H1 (cell line): ENCODE measurements around the gene ZNF501. TPM values are rescaled to one million over a fixed set of nuclear protein-coding genes. Genes with fewer than 3 reads are reported as not detected.
A peak's percentile ranks its signal among the peaks of the same experiment; 100 is the strongest.

Experiments
- CTCF ChIA-PET: fragments of 300-600 bp; sonication (Branson Sonifier 250); formaldehyde crosslinking; loops from one replicate; lab custom pipeline; 2021; ENCODE audit not compliant: partially characterized antibody; lab: Charles Lee
- POLR2A ChIA-PET: fragments of 300-600 bp; sonication (Branson Sonifier 250); formaldehyde crosslinking; loops from one replicate; lab custom pipeline; 2021; ENCODE audit warnings: inconsistent platforms; ENCODE audit not compliant: partially characterized antibody; lab: Charles Lee
- DNase-seq, 2 experiments: peaks; one replicate each; pipeline versions ENCODE4 v3.0.0 to v3.0.0-alpha.2; 2010 to 2022; ENCODE audit warnings: low spot score in 2 of 2, low read depth in 1 of 2, mixed read lengths in 1 of 2
- FAIRE-seq: peaks from 2 replicates; lab custom pipeline; 2011; peaks lifted over from hg19 to GRCh38; lab: Jason Lieb, UNC
- H2AFZ ChIP-seq: 2 replicates; pipeline ENCODE4 v1.8.1; 2012; ENCODE audit warnings: low read length, inconsistent platforms
- H2AK5ac ChIP-seq: 2 replicates; pipeline ENCODE4 v1.6.1; 2013; ENCODE audit warnings: low read depth, low read length
- H2BK120ac ChIP-seq: replicated peaks from 2 replicates; pipeline ENCODE3; 2013; ENCODE audit warnings: low read depth, low read length, inconsistent platforms
- H2BK12ac ChIP-seq: 2 replicates; pipeline ENCODE4 v1.6.1; 2013; ENCODE audit warnings: low read depth, low read length
- H2BK15ac ChIP-seq: 2 replicates; pipeline ENCODE4 v1.6.1; 2013; ENCODE audit warnings: low read length
- H2BK20ac ChIP-seq: 2 replicates; pipeline ENCODE4 v1.6.1; 2013; ENCODE audit warnings: low read length
- H2BK5ac ChIP-seq: 2 replicates; pipeline ENCODE4 v1.6.1; 2013; ENCODE audit warnings: low read depth, low read length
- H3K14ac ChIP-seq: 2 replicates; pipeline ENCODE4 v1.6.1; 2013; ENCODE audit warnings: inconsistent platforms; ENCODE audit not compliant: insufficient read length
- H3K18ac ChIP-seq: 2 replicates; pipeline ENCODE4 v1.6.1; 2013; ENCODE audit warnings: low read length; ENCODE audit errors: extremely low read depth
- H3K23ac ChIP-seq: 2 replicates; pipeline ENCODE4 v1.6.1; 2013; ENCODE audit warnings: inconsistent platforms; ENCODE audit not compliant: insufficient read length
- H3K23me2 ChIP-seq: 2 replicates; pipeline ENCODE4 v1.6.1; 2013; ENCODE audit warnings: low read depth, low read length
- H3K27ac ChIP-seq: 2 replicates; pipeline ENCODE4 v1.6.1; 2011; ENCODE audit warnings: low read depth, low read length, inconsistent platforms
- H3K27me3 ChIP-seq, 4 experiments: replicated peaks in 1 of 4; 1 replicate in 1 of 4; 2 replicates in 3 of 4; pipeline versions ENCODE4 v1.6.1 to v1.8.1; 2011 to 2013; ENCODE audit warnings: low read length in 3 of 4, mild to moderate bottlenecking in 3 of 4, inconsistent platforms in 2 of 4, mixed read lengths in 2 of 4, moderate library complexity in 1 of 4; ENCODE audit not compliant: control insufficient read depth in 3 of 4, insufficient read depth in 3 of 4; ENCODE audit errors: extremely low read depth in 1 of 4
- H3K36me3 ChIP-seq, 4 experiments: 2 replicates each; pipeline versions ENCODE4 v1.6.1 to v1.8.1; 2011 to 2013; ENCODE audit warnings: mild to moderate bottlenecking in 4 of 4, low read length in 3 of 4, moderate library complexity in 2 of 4, control low read depth in 1 of 4, inconsistent platforms in 1 of 4; ENCODE audit not compliant: insufficient read depth in 4 of 4, control insufficient read depth in 2 of 4
- H3K4ac ChIP-seq: replicated peaks from 2 replicates; pipeline ENCODE3; 2013; ENCODE audit warnings: low read length, low read depth, mixed read lengths, inconsistent platforms; ENCODE audit not compliant: insufficient read length
- H3K4me1 ChIP-seq, 4 experiments: replicated peaks in 1 of 4; 1 replicate in 1 of 4; 2 replicates in 3 of 4; pipeline versions ENCODE4 v1.6.1 to v1.8.1; 2011 to 2013; ENCODE audit warnings: low read length in 3 of 4, inconsistent platforms in 2 of 4, mixed read lengths in 1 of 4; ENCODE audit not compliant: insufficient read depth in 4 of 4, control insufficient read depth in 3 of 4
- H3K4me2 ChIP-seq, 2 experiments: 2 replicates each; pipeline versions ENCODE4 v1.6.1 to v1.8.1; 2011 to 2013; ENCODE audit warnings: low read depth in 2 of 2, low read length in 2 of 2, control low read depth in 1 of 2, inconsistent platforms in 1 of 2, mild to moderate bottlenecking in 1 of 2; ENCODE audit not compliant: insufficient read depth in 1 of 2
- H3K4me3 ChIP-seq, 4 experiments: fragments of 200-600, 300-600 bp in 1 of 4; sonication (generic), shearing (Covaris generic), sonication (Bioruptor Twin) in 1 of 4; 2 replicates each; pipeline versions ENCODE4 v1.5.1 to v1.8.1; 2011 to 2016; ENCODE audit warnings: low read length in 4 of 4, low read depth in 3 of 4, control low read depth in 2 of 4, inconsistent platforms in 2 of 4, mild to moderate bottlenecking in 2 of 4, mixed read lengths in 1 of 4, moderate library complexity in 1 of 4; ENCODE audit not compliant: insufficient read depth in 2 of 4; ENCODE audit errors: extremely low read depth in 1 of 4
- H3K56ac ChIP-seq: replicated peaks from 2 replicates; pipeline ENCODE3; 2013; ENCODE audit warnings: low read depth, mild to moderate bottlenecking, mixed read lengths, low read length, inconsistent platforms; ENCODE audit not compliant: insufficient read length
- H3K79me1 ChIP-seq: 2 replicates; pipeline ENCODE4 v1.6.1; 2013; ENCODE audit warnings: low read depth, low read length, control low read depth
- H3K79me2 ChIP-seq, 2 experiments: 2 replicates each; pipeline versions ENCODE4 v1.6.1 to v1.8.1; 2012 to 2013; ENCODE audit warnings: low read length in 2 of 2, mild to moderate bottlenecking in 2 of 2, inconsistent platforms in 1 of 2; ENCODE audit not compliant: insufficient read depth in 2 of 2, control insufficient read depth in 1 of 2
- H3K9ac ChIP-seq, 4 experiments: replicated peaks in 1 of 4; 1 replicate in 1 of 4; 2 replicates in 3 of 4; pipeline versions ENCODE4 v1.6.1 to v1.8.1; 2011 to 2013; ENCODE audit warnings: low read depth in 3 of 4, low read length in 3 of 4, control low read depth in 2 of 4, mild to moderate bottlenecking in 2 of 4, moderate library complexity in 2 of 4, inconsistent platforms in 1 of 4; ENCODE audit errors: extremely low read depth in 1 of 4
- H3K9me3 ChIP-seq, 2 experiments: 2 replicates each; pipeline versions ENCODE4 v1.6.1 to v1.8.1; 2012 to 2013; ENCODE audit warnings: mild to moderate bottlenecking in 2 of 2, moderate library complexity in 2 of 2, control low read depth in 1 of 2, inconsistent platforms in 1 of 2, low read depth in 1 of 2, low read length in 1 of 2, mixed read lengths in 1 of 2; ENCODE audit not compliant: insufficient read depth in 2 of 2
- H4K20me1 ChIP-seq, 2 experiments: replicated peaks in 1 of 2; 2 replicates each; pipeline versions ENCODE3 to v1.8.1; 2011 to 2013; ENCODE audit warnings: inconsistent platforms in 2 of 2, low read length in 2 of 2, mild to moderate bottlenecking in 1 of 2; ENCODE audit not compliant: insufficient read depth in 2 of 2, control insufficient read depth in 1 of 2
- H4K5ac ChIP-seq: 2 replicates; pipeline ENCODE4 v1.6.1; 2013; ENCODE audit warnings: low read length, low read depth, mixed read lengths, inconsistent platforms; ENCODE audit not compliant: insufficient read length
- H4K8ac ChIP-seq: 2 replicates; pipeline ENCODE4 v1.8.0; 2013; ENCODE audit warnings: mild to moderate bottlenecking, moderate library complexity, low read length, inconsistent platforms; ENCODE audit not compliant: insufficient read depth; ENCODE audit errors: extremely low read depth
- H4K91ac ChIP-seq: replicated peaks from 2 replicates; pipeline ENCODE3; 2013; ENCODE audit warnings: low read length, mixed read lengths, inconsistent platforms; ENCODE audit not compliant: insufficient read length
- CEBPB ChIP-seq: IDR thresholded peaks from 2 replicates; pipeline ENCODE4 v1.6.1; 2012; ENCODE audit warnings: low read depth, low read length
- SAP30 ChIP-seq: fragments of 300-600 bp; sonication (generic); IDR thresholded peaks from 2 replicates; pipeline ENCODE4 v1.7.1; 2012; ENCODE audit warnings: low read length, moderate library complexity, mild to moderate bottlenecking, inconsistent platforms; ENCODE audit not compliant: insufficient read depth, insufficient replicate concordance
- SIN3A ChIP-seq, 2 experiments: IDR thresholded peaks in 1 of 2; conservative IDR thresholded peaks in 1 of 2; 2 replicates each; pipeline ENCODE4 v1.6.1; 2011 to 2012; ENCODE audit warnings: low read length in 2 of 2, improper control_type of control experiment in 1 of 2, low read depth in 1 of 2, mild to moderate bottlenecking in 1 of 2
- SUZ12 ChIP-seq: fragments of 200-600 bp; sonication (generic); IDR thresholded peaks from 2 replicates; pipeline ENCODE4 v1.6.1; 2012; ENCODE audit warnings: mild to moderate bottlenecking, inconsistent platforms, low read length, moderate library complexity, mixed read lengths
- TAF1 ChIP-seq: IDR thresholded peaks from 2 replicates; pipeline ENCODE4 v1.6.1; 2011; ENCODE audit warnings: mild to moderate bottlenecking, low read depth, low read length
- TBP ChIP-seq: IDR thresholded peaks from 2 replicates; pipeline ENCODE4 v1.6.1; 2011; ENCODE audit warnings: low read depth, low read length, improper control_type of control experiment
- TCF12 ChIP-seq: IDR thresholded peaks from 2 replicates; pipeline ENCODE4 v1.6.1; 2011; ENCODE audit warnings: low read depth, mild to moderate bottlenecking, low read length
- USF2 ChIP-seq: IDR thresholded peaks from 2 replicates; pipeline ENCODE4 v1.6.1; 2011; ENCODE audit warnings: low read length, improper control_type of control experiment
- WGBS, 2 experiments: shearing (Covaris generic) in 1 of 2; methylation state at CpG; one replicate each; pipeline versions ENCODE4 v1.1.6 to v1.1.7; 2013 to 2015; ENCODE audit warnings: low lambda C conversion rate in 2 of 2, mixed read lengths in 2 of 2, inconsistent platforms in 1 of 2, low coverage in 1 of 2, missing lambda C conversion rate in 1 of 2; ENCODE audit not compliant: insufficient replicate concordance in 2 of 2, insufficient coverage in 1 of 2, insufficient read length in 1 of 2; ENCODE audit errors: extremely low coverage in 1 of 2, missing lambda C conversion rate in 1 of 2; 5-methylcytosine and 5-hydroxymethylcytosine counted together
- long read RNA-seq, 2 experiments: library from RNA in 1 of 2; library from capped mRNA in 1 of 2; stranded (forward); transcript quantifications; one replicate each; pipeline ENCODE4 v2.0.0, GENCODE V29; 2021; ENCODE audit warnings: inconsistent platforms in 1 of 2
- polyA minus RNA-seq, 3 experiments: library from RNA; depleted of rRNA, polyadenylated mRNA; stranded (reverse); fragments of >200 nt; gene quantifications; 1 replicate in 2 of 3; 2 replicates in 1 of 3; pipeline ENCODE4 v1.2.3, GENCODE V29; 2011
- polyA plus RNA-seq, 7 experiments: library from polyadenylated mRNA; depleted of rRNA in 3 of 7; stranded (reverse) in 5 of 7; unstranded in 2 of 7; fragments of >200 nt in 5 of 7; fragments of 200-250 nt in 2 of 7; gene quantifications; 1 replicate in 5 of 7; 2 replicates in 1 of 7; 4 replicates in 1 of 7; pipeline versions ENCODE4 v1.2.1 to v1.2.3, GENCODE V29; 2011 to 2013; ENCODE audit warnings: missing spikeins in 2 of 7, mixed read lengths in 2 of 7
- total RNA-seq: library from RNA; stranded (reverse); fragmentation: NEBNext Ultra II Directional; extraction: Animal tissue kit (Norgen Biotek cat#: 25700); gene quantifications from 2 replicates; pipeline ENCODE4 v1.2.1, GENCODE V29; 2021

ZNF501 gene
- total RNA-seq = 5.3 and 6.4 TPM in 2 replicates
- polyA plus RNA-seq (2011; rRNA removed) = 1.4 and 1.6 TPM in 2 replicates
- 3.5 TPM for polyA plus RNA-seq (2011; cell fraction: cytosol; rRNA removed)
- 2.3 TPM for polyA plus RNA-seq (2011; cell fraction: nucleus; rRNA removed)
- polyA plus RNA-seq (2012, experiment 1 of 2) = 3.0 to 5.3 TPM (median 3.8 TPM) in 4 replicates
- polyA plus RNA-seq (2012, experiment 2 of 2) = 1.6 TPM
- polyA plus RNA-seq (2013, experiment 1 of 2) = 2.5 TPM
- 2.5 TPM for polyA plus RNA-seq (2013, experiment 2 of 2)
- 5.5 and 7.9 TPM in 2 replicates for polyA minus RNA-seq (2011; rRNA and poly(A)+ RNA removed)
- 8.1 TPM for polyA minus RNA-seq (2011; cell fraction: cytosol; rRNA and poly(A)+ RNA removed)
- polyA minus RNA-seq (2011; cell fraction: nucleus; rRNA and poly(A)+ RNA removed) = 10.2 TPM
- long read RNA-seq, experiment 1, partial matches to known transcripts = 0 of 1 reads
- long read RNA-seq, experiment 1, other reads (novel, unspliced or antisense) = 0 of 1 reads
- long read RNA-seq, experiment 2, partial matches to known transcripts = 0 of 1 reads
- long read RNA-seq, experiment 2, other reads (novel, unspliced or antisense) = 1 of 1 reads

GRCh38 chr3:44729384-44729910 is at the start of gene ZNF501:
TSS of gene ZNF501 (plus strand) at chr3:44729635. CDS start at chr3:44734422, 4,787 bp downstream.
- peak within 1 kb of the TSS; percentile 64 to 86 for H3K4me2 ChIP-seq
- no peaks in the 10 kb centered on the region for H3K79me2 ChIP-seq
- peak within 1 kb of the TSS; percentile 85; the same call in 1 of the 2 replicates for H2BK12ac ChIP-seq
- DNase-seq (peak; percentile 86 to 90), FAIRE-seq (peak; percentile 39)
- no peaks in the 10 kb centered on the region for H3K79me1 ChIP-seq
- H3K27me3 ChIP-seq = no peaks in the 10 kb centered on the region
- H4K5ac ChIP-seq = no peak within 1 kb of the TSS
- peak within 1 kb of the TSS; percentile 99 for H2AFZ ChIP-seq
- H2AK5ac ChIP-seq = no peak within 1 kb of the TSS
- POLR2A ChIA-PET = interaction anchor here (0.7 to 5.2 kb wide), 12 partner anchors 9 to 104 kb away, joined by 3 to 44 read pairs (median 4); partner anchors contain the start of genes KIAA1143, KIF15, ZNF197 and ZNF35
- no peaks in the 10 kb centered on the region for H3K4me1 ChIP-seq
- H3K18ac ChIP-seq = 0 out of 2 replicates have a peak within 1 kb of the TSS, but pooled peaks have one; percentile 51
- H3K9me3 ChIP-seq = peaks cover 70 to 77% of the 10 kb centered on the region in 2 experiments
- CTCF ChIA-PET = interaction anchor here (0.9 to 1.7 kb wide), 3 partner anchors 9 to 16 kb away, joined by 3 to 5 read pairs (median 3); partner anchors contain the start of gene ZNF502
- H3K36me3 ChIP-seq = peaks cover under 1 to 32% (median 17%) of the 10 kb centered on the region in 4 experiments; a peak in 6 of 8 replicates
- peak within 1 kb of the TSS; percentile 84; the same call in 1 of the 2 replicates for H4K8ac ChIP-seq
- no peak within 1 kb of the TSS for H2BK20ac ChIP-seq
- WGBS, 2 experiments = 14% methylated on average over 39 of the region's 46 CpGs; no CpG with 5 or more reads in 1 of the 2 experiments
- H3K56ac ChIP-seq = no peak within 1 kb of the TSS
- 0 out of 2 replicates have a peak within 1 kb of the TSS, but pooled peaks have one; percentile 94 for H2BK15ac ChIP-seq
- no peak within 1 kb of the TSS for H2BK120ac ChIP-seq
- no peak within 1 kb of the TSS for H4K91ac ChIP-seq
- H3K23me2 ChIP-seq = peaks cover 2% of the 10 kb centered on the region; the same call in 1 of the 2 replicates
- no peak within 1 kb of the TSS for H3K14ac ChIP-seq
- H4K20me1 ChIP-seq = no peaks in the 10 kb centered on the region
- no peak within 1 kb of the TSS for H3K23ac ChIP-seq
- peak within 1 kb of the TSS; percentile 64 to 83 (median 78) for H3K4me3 ChIP-seq
- H3K4ac ChIP-seq = no peak within 1 kb of the TSS
- peak within 1 kb of the TSS; percentile 73 to 90 (median 74) for H3K9ac ChIP-seq
- H2BK5ac ChIP-seq = peak within 1 kb of the TSS; percentile 86; the same call in 1 of the 2 replicates
- peak within 1 kb of the TSS; percentile 64; the same call in 1 of the 2 replicates for H3K27ac ChIP-seq
- TF ChIP-seq SIN3A (conservative IDR thresholded peaks at IDR 0.05 in 1 of 2, IDR thresholded peaks at IDR 0.05 in 1 of 2; ENCODE audit: low read depth in 1 of 2, low read length in 2 of 2) (peak; percentile 52 to 60; a peak in 1 of 4 replicates), USF2 (no peak), CEBPB (0 out of 2 replicates have a peak, but pooled peaks have one; percentile 7), SUZ12 (no peak), TCF12 (no peak), TBP (peak; percentile 94), TAF1 (peak; percentile 90), SAP30 (no peak)
